ENCODE results near the gene ALDH1L2.

The ALDH1L2 gene

GRCh38 chr12:105018776-105019175 is 65.5 kb downstream of the ALDH1L2 start:
- H3K4me1 ChIP-seq (ENCODE audit: insufficient read depth, low read length, severe bottlenecking), result no peaks in the 10 kb centered on the region
- H3K9ac ChIP-seq (ENCODE audit: low read length), result no peak overlapping the region
- no peak overlapping the region for H3K4me2 ChIP-seq (ENCODE audit: low read length)
- no peaks in the 10 kb centered on the region for H4K20me1 ChIP-seq (ENCODE audit: insufficient read depth, low read length)
- H3K36me3 ChIP-seq (ENCODE audit: insufficient read depth, low read length), result no peaks in the 10 kb centered on the region; the same call in 1 of the 2 replicates
- H2AFZ ChIP-seq (ENCODE audit: low read length), result no peak overlapping the region
- H3K4me3 ChIP-seq (ENCODE audit: low read depth, low read length, poor library complexity, severe bottlenecking), result no peak overlapping the region
- no peaks in the 10 kb centered on the region for H3K79me2 ChIP-seq (ENCODE audit: insufficient read depth, low read length)
- H3K27me3 ChIP-seq (ENCODE audit: insufficient read depth, low read length), result no peaks in the 10 kb centered on the region
- no peaks in the 10 kb centered on the region for H3K9me3 ChIP-seq (ENCODE audit: low read length)
- no peaks in the 10 kb centered on the region for H3K9me2 ChIP-seq (ENCODE audit: low read depth, low read length)
- H3F3A ChIP-seq (ENCODE audit: insufficient read depth, low read length), result no peaks in the 10 kb centered on the region
- TF ChIP-seq CTCF (IDR thresholded peaks at IDR 0.05; ENCODE audit: low read length) (no peak), EZH2 (IDR thresholded peaks at IDR 0.05; ENCODE audit: borderline replicate concordance, low read length) (no peak)
- H3K27ac ChIP-seq (ENCODE audit: low read depth, low read length, poor library complexity, severe bottlenecking), result no peak overlapping the region

DNA sequence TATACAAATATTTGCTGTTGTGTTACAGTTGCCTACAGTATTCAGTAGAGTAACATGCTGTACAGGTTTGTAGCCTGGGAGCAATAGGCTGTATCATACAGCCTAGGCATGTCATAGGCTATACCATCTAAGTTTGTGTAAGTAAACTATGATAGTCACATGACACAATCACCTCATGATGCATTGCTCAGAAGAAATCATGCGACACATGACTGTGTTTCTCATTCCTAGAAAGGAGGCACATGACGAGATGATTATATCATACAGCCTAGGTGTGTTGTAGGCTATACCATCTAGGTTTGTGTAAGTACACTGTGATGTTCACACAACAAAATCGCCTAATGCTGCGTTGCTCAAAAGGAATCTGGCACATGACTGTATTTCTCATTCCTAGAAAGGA is 66.2 kb downstream of the ALDH1L2 start:
- TF ChIP-seq CTCF (IDR thresholded peaks at IDR 0.05; ENCODE audit: low read length) (no peak), EZH2 (IDR thresholded peaks at IDR 0.05; ENCODE audit: borderline replicate concordance, low read length) (no peak)
- H3K36me3 ChIP-seq (ENCODE audit: insufficient read depth, low read length), result no peaks in the 10 kb centered on the region; the same call in 1 of the 2 replicates
- H2AFZ ChIP-seq (ENCODE audit: low read length), result no peak overlapping the region
- no peak overlapping the region for H3K27ac ChIP-seq (ENCODE audit: low read depth, low read length, poor library complexity, severe bottlenecking)
- H3K27me3 ChIP-seq (ENCODE audit: insufficient read depth, low read length), result no peaks in the 10 kb centered on the region
- no peak overlapping the region for H3K9ac ChIP-seq (ENCODE audit: low read length)
- H4K20me1 ChIP-seq (ENCODE audit: insufficient read depth, low read length), result no peaks in the 10 kb centered on the region
- no peaks in the 10 kb centered on the region for H3K9me2 ChIP-seq (ENCODE audit: low read depth, low read length)
- H3F3A ChIP-seq (ENCODE audit: insufficient read depth, low read length), result no peaks in the 10 kb centered on the region
- H3K4me2 ChIP-seq (ENCODE audit: low read length), result no peak overlapping the region
- no peaks in the 10 kb centered on the region for H3K79me2 ChIP-seq (ENCODE audit: insufficient read depth, low read length)
- no peaks in the 10 kb centered on the region for H3K9me3 ChIP-seq (ENCODE audit: low read length)
- no peak overlapping the region for H3K4me3 ChIP-seq (ENCODE audit: low read depth, low read length, poor library complexity, severe bottlenecking)
- no peaks in the 10 kb centered on the region for H3K4me1 ChIP-seq (ENCODE audit: insufficient read depth, low read length, severe bottlenecking)

DNA sequence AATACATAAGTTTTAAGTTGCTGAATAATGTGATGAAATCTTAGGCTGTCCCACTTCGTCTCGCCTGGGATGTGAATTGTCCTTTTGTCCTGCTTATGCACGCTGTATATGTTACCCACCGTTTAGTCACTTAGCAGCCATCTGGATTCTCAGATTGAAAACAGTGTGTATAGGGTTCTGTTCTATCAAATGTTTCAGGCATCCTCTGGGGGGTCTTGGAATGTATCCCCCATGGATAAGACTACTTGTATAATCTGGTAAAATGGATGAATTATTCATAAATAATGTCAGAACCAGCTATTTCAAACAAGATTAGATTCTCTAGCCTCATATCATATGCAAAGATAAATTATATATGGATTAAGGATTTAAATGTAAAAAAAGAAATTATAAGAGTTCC is 68.7 kb downstream of the ALDH1L2 start:
- Histone ChIP-seq H3K9me2 (ENCODE audit: low read depth, low read length) (no peaks in the 10 kb centered on the region), H3K36me3 (ENCODE audit: insufficient read depth, low read length) (no peaks in the 10 kb centered on the region; the same call in 1 of the 2 replicates), H3K4me3 (ENCODE audit: low read depth, low read length, poor library complexity, severe bottlenecking) (no peak overlapping the region), H3K9me3 (ENCODE audit: low read length) (no peaks in the 10 kb centered on the region), H3K27ac (ENCODE audit: low read depth, low read length, poor library complexity, severe bottlenecking) (no peak overlapping the region), H3F3A (ENCODE audit: insufficient read depth, low read length) (no peaks in the 10 kb centered on the region), H3K9ac (ENCODE audit: low read length) (no peak overlapping the region), H3K27me3 (ENCODE audit: insufficient read depth, low read length) (no peaks in the 10 kb centered on the region), H2AFZ (ENCODE audit: low read length) (no peak overlapping the region), H3K4me2 (ENCODE audit: low read length) (no peak overlapping the region), H3K4me1 (ENCODE audit: insufficient read depth, low read length, severe bottlenecking) (no peaks in the 10 kb centered on the region), H3K79me2 (ENCODE audit: insufficient read depth, low read length) (no peaks in the 10 kb centered on the region), H4K20me1 (ENCODE audit: insufficient read depth, low read length) (no peaks in the 10 kb centered on the region)
- TF ChIP-seq CTCF (IDR thresholded peaks at IDR 0.05; ENCODE audit: low read length) (no peak), EZH2 (IDR thresholded peaks at IDR 0.05; ENCODE audit: borderline replicate concordance, low read length) (no peak)
